ENCODE results near the gene CLEC9A. TPM values are rescaled to one million over a fixed set of nuclear protein-coding genes. Genes with fewer than 3 reads are reported as not detected.

The CLEC9A gene
- total and polyA plus RNA-seq, 2 of the 8 experiments (the other 6 are each of a cell fraction or from before 2014, with no cell fraction given), result not detected

DNA sequence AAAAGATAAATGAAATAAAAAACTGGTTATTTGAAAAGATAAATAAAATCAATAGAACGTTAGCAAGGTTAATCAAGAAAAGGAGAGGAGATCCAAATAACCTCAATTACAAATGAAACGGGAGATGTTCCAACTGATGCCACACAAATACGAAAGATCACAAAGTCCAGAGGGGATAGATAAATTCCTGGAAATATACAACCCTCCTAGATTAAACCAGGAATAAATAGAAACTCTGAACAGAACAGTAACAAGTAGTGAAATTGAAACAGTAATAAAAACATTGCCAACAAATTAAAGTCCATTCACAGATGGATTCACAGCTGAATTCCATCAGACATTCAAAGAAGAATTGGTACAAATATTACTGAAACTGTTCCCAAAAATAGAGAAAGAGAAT lies 55.9 kb downstream of the CLEC9A start (continued):
- TF ChIP-seq, protein P1, sequence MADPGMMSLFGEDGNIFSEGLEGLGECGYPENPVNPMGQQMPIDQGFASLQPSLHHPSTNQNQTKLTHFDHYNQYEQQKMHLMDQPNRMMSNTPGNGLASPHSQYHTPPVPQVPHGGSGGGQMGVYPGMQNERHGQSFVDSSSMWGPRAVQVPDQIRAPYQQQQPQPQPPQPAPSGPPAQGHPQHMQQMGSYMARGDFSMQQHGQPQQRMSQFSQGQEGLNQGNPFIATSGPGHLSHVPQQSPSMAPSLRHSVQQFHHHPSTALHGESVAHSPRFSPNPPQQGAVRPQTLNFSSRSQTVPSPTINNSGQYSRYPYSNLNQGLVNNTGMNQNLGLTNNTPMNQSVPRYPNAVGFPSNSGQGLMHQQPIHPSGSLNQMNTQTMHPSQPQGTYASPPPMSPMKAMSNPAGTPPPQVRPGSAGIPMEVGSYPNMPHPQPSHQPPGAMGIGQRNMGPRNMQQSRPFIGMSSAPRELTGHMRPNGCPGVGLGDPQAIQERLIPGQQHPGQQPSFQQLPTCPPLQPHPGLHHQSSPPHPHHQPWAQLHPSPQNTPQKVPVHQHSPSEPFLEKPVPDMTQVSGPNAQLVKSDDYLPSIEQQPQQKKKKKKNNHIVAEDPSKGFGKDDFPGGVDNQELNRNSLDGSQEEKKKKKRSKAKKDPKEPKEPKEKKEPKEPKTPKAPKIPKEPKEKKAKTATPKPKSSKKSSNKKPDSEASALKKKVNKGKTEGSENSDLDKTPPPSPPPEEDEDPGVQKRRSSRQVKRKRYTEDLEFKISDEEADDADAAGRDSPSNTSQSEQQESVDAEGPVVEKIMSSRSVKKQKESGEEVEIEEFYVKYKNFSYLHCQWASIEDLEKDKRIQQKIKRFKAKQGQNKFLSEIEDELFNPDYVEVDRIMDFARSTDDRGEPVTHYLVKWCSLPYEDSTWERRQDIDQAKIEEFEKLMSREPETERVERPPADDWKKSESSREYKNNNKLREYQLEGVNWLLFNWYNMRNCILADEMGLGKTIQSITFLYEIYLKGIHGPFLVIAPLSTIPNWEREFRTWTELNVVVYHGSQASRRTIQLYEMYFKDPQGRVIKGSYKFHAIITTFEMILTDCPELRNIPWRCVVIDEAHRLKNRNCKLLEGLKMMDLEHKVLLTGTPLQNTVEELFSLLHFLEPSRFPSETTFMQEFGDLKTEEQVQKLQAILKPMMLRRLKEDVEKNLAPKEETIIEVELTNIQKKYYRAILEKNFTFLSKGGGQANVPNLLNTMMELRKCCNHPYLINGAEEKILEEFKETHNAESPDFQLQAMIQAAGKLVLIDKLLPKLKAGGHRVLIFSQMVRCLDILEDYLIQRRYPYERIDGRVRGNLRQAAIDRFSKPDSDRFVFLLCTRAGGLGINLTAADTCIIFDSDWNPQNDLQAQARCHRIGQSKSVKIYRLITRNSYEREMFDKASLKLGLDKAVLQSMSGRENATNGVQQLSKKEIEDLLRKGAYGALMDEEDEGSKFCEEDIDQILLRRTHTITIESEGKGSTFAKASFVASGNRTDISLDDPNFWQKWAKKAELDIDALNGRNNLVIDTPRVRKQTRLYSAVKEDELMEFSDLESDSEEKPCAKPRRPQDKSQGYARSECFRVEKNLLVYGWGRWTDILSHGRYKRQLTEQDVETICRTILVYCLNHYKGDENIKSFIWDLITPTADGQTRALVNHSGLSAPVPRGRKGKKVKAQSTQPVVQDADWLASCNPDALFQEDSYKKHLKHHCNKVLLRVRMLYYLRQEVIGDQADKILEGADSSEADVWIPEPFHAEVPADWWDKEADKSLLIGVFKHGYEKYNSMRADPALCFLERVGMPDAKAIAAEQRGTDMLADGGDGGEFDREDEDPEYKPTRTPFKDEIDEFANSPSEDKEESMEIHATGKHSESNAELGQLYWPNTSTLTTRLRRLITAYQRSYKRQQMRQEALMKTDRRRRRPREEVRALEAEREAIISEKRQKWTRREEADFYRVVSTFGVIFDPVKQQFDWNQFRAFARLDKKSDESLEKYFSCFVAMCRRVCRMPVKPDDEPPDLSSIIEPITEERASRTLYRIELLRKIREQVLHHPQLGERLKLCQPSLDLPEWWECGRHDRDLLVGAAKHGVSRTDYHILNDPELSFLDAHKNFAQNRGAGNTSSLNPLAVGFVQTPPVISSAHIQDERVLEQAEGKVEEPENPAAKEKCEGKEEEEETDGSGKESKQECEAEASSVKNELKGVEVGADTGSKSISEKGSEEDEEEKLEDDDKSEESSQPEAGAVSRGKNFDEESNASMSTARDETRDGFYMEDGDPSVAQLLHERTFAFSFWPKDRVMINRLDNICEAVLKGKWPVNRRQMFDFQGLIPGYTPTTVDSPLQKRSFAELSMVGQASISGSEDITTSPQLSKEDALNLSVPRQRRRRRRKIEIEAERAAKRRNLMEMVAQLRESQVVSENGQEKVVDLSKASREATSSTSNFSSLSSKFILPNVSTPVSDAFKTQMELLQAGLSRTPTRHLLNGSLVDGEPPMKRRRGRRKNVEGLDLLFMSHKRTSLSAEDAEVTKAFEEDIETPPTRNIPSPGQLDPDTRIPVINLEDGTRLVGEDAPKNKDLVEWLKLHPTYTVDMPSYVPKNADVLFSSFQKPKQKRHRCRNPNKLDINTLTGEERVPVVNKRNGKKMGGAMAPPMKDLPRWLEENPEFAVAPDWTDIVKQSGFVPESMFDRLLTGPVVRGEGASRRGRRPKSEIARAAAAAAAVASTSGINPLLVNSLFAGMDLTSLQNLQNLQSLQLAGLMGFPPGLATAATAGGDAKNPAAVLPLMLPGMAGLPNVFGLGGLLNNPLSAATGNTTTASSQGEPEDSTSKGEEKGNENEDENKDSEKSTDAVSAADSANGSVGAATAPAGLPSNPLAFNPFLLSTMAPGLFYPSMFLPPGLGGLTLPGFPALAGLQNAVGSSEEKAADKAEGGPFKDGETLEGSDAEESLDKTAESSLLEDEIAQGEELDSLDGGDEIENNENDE (IDR thresholded peaks at IDR 0.05; ENCODE audit: insufficient replicate concordance, low read length), result no peak
